Measurements from ENCODE around the gene SLC16A3. TPM values are rescaled to one million over a fixed set of nuclear protein-coding genes. Genes with fewer than 3 reads are reported as not detected.

The SLC16A3 gene
- polyA plus RNA-seq, 1 experiment = 338 TPM

DNA sequence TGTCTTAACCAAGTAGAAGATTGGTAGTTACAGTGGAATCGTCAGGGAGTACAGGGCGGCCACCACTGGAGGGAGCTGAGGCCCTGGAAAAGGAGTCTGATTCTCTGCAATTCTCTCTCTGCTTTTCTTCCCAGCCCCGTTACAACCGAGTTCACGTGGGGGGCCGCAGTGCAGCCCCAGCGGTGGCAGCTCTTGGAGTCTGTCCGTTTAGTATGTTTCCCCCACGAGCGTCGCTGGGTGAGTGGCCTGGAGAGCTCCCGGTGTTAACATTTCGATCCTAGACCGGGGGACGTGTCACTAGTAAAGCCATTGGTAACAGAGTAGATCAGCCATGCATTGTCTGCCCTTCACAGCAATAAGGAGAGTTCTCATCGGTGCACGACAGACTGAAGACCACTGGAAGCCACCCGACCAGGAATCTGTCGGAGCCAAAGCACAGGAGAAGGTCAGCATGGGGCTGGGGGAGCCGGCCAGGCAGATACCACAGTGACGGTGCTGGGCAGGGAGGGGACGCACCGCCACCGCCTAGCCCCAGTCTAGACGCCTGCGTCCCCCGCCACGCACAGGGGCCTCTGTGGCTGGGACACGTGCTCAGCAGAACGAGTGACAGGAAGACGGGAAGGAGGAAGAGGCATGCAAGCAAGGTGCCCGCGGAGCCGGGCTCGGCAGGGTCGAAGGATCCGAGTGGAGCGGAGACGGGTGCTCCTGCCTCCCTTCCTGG lies 15.7 kb downstream of the SLC16A3 start:
- no peaks in the 10 kb centered on the region for H3K27me3 ChIP-seq (ENCODE audit: control insufficient read depth, insufficient read depth, low read length)
- peaks cover 56% of the 10 kb centered on the region for H3K36me3 ChIP-seq (ENCODE audit: control insufficient read depth, insufficient read depth, low read length)
- H3K4me3 ChIP-seq (ENCODE audit: low read depth, low read length) = no peak overlapping the region
- TF ChIP-seq, protein P1, sequence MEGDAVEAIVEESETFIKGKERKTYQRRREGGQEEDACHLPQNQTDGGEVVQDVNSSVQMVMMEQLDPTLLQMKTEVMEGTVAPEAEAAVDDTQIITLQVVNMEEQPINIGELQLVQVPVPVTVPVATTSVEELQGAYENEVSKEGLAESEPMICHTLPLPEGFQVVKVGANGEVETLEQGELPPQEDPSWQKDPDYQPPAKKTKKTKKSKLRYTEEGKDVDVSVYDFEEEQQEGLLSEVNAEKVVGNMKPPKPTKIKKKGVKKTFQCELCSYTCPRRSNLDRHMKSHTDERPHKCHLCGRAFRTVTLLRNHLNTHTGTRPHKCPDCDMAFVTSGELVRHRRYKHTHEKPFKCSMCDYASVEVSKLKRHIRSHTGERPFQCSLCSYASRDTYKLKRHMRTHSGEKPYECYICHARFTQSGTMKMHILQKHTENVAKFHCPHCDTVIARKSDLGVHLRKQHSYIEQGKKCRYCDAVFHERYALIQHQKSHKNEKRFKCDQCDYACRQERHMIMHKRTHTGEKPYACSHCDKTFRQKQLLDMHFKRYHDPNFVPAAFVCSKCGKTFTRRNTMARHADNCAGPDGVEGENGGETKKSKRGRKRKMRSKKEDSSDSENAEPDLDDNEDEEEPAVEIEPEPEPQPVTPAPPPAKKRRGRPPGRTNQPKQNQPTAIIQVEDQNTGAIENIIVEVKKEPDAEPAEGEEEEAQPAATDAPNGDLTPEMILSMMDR (IDR thresholded peaks at IDR 0.05; ENCODE audit: insufficient read depth, low read depth, low read length) = peak; percentile 63
- CTCF ChIA-PET = interaction anchor here (1.4 to 7.5 kb wide), 2 partner anchors 39 to 105 kb away, joined by 4 to 52 read pairs; no protein-coding TSS in a partner anchor
- POLR2A ChIA-PET = no interaction called here
- no peak for DNase-seq (ENCODE audit: low read depth)

GRCh38 chr17:82245134-82246039 lies 16.5 kb downstream of the SLC16A3 start:
- Histone ChIP-seq H3K4me3 (ENCODE audit: low read depth, low read length) (no peak overlapping the region), H3K36me3 (ENCODE audit: control insufficient read depth, insufficient read depth, low read length) (peaks cover 55% of the 10 kb centered on the region), H3K27me3 (ENCODE audit: control insufficient read depth, insufficient read depth, low read length) (no peaks in the 10 kb centered on the region)
- no peak for DNase-seq (ENCODE audit: low read depth)
- TF ChIP-seq, protein P1 (IDR thresholded peaks at IDR 0.05; ENCODE audit: insufficient read depth, low read depth, low read length) = no peak
- CTCF ChIA-PET = interaction anchor here (1.4 kb wide), 1 partner anchor 104 kb away, joined by 4 read pairs; no protein-coding TSS in a partner anchor
- POLR2A ChIA-PET = no interaction called here

GRCh38 chr17:82246040-82246364 lies 17.2 kb downstream of the SLC16A3 start:
- Histone ChIP-seq H3K27me3 (ENCODE audit: control insufficient read depth, insufficient read depth, low read length) (no peaks in the 10 kb centered on the region), H3K36me3 (ENCODE audit: control insufficient read depth, insufficient read depth, low read length) (peaks cover 59% of the 10 kb centered on the region), H3K4me3 (ENCODE audit: low read depth, low read length) (no peak overlapping the region)
- DNase-seq (ENCODE audit: low read depth) = no peak
- TF ChIP-seq, protein P1 (IDR thresholded peaks at IDR 0.05; ENCODE audit: insufficient read depth, low read depth, low read length) = no peak
- CTCF ChIA-PET = no interaction called here
- POLR2A ChIA-PET = no interaction called here

DNA sequence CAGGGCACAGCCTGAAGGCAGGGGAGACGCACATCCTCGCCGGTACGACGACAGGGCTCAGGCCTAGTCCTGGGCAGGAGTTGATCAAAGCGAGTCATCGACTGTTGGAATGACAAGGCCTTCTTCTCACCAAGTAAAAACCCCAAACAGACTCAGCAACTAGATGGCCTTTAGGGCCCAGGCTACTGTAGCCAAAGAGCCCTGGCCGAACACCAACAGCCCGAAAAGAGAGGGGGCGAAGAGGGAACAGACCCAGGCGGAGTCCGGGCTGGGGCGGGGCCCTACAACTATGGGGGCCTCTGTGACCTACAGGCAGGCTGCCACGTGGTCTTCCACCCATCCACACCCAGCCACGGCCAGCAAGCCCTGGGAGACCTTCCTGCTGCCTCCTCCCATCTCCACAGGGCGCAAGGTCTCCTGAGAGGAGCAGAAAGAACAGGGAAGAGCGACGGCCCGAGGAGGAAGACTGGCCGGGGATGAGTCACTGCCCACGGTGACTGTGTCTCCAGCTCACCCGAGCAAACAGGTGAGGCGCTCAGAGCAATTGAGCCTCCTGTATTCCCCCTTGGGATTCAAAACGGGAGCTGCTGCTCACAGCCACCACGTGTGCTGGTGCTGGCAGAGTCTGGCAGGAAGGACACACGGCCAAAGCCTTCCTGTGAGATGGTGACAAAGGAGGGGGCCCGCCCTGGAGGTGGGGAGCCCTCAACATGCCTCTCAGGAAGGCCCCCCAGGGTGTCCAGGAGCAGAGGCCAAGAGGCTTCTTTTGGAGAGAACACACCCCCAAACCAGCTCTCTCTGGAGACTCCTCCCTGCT lies 17.7 kb downstream of the SLC16A3 start:
- TF ChIP-seq, protein P1 (IDR thresholded peaks at IDR 0.05; ENCODE audit: insufficient read depth, low read depth, low read length) = no peak
- POLR2A ChIA-PET = no interaction called here
- no peak overlapping the region for H3K4me3 ChIP-seq (ENCODE audit: low read depth, low read length)
- H3K27me3 ChIP-seq (ENCODE audit: control insufficient read depth, insufficient read depth, low read length) = no peaks in the 10 kb centered on the region
- no peak for DNase-seq (ENCODE audit: low read depth)
- peaks cover 63% of the 10 kb centered on the region for H3K36me3 ChIP-seq (ENCODE audit: control insufficient read depth, insufficient read depth, low read length)
- CTCF ChIA-PET = interaction anchor here (1.3 kb wide), 1 partner anchor 216 kb away, joined by 3 read pairs; no protein-coding TSS in a partner anchor
